Chondrocyte (in vitro differentiated cells): Measurements from ENCODE around the gene MMP15. TPM values are rescaled to one million over a fixed set of nuclear protein-coding genes. Genes with fewer than 3 reads are reported as not detected.

Source experiments
- DNase-seq: peaks from one replicate; pipeline ENCODE4 v3.0.0; 2021; ENCODE audit warnings: mixed read lengths, low spot score
- H3K27ac Mint-ChIP-seq: one replicate; pipeline ENCODE4 v1.8.0; 2021; ENCODE audit warnings: mild to moderate bottlenecking, moderate library complexity, mixed read lengths; ENCODE audit not compliant: unreplicated experiment
- H3K27me3 Mint-ChIP-seq: 2 replicates; pipeline ENCODE4 v1.8.0; 2021; ENCODE audit warnings: low read depth, mixed read lengths
- H3K36me3 Mint-ChIP-seq: 2 replicates; pipeline ENCODE4 v1.8.0; 2021; ENCODE audit warnings: low read depth, mixed read lengths
- H3K4me1 Mint-ChIP-seq: 2 replicates; pipeline ENCODE4 v1.8.0; 2021; ENCODE audit warnings: low read depth, mild to moderate bottlenecking, mixed read lengths
- H3K4me3 Mint-ChIP-seq: one replicate; pipeline ENCODE4 v1.8.0; 2021; ENCODE audit warnings: mild to moderate bottlenecking, moderate library complexity, mixed read lengths; ENCODE audit not compliant: unreplicated experiment
- H3K9me3 Mint-ChIP-seq: 2 replicates; pipeline ENCODE4 v1.8.0; 2021; ENCODE audit warnings: low read depth, mixed read lengths
- total RNA-seq: library from RNA; stranded (reverse); gene quantifications from 3 replicates; pipeline ENCODE4 v1.2.1, GENCODE V29; 2021
- TF ChIP-seq, protein P1 (sequence below): fragments of 200-600 bp; sonication (generic); IDR thresholded peaks from 2 replicates; pipeline ENCODE4 v1.5.0; 2021; ENCODE audit warnings: antibody characterized with exemption, mild to moderate bottlenecking, moderate library complexity

The MMP15 gene
- total RNA-seq, 1 donor from 2014 or later: 12.0 TPM

GRCh38 chr16:58043571-58044155, 18.1 kb downstream of the MMP15 start:
- Mint-ChIP-seq H3K9me3 (no peaks in the 10 kb centered on the region), H3K4me1 (no peaks in the 10 kb centered on the region), H3K27ac (no peak overlapping the region), H3K36me3 (peaks cover 2% of the 10 kb centered on the region), H3K4me3 (no peak overlapping the region), H3K27me3 (no peaks in the 10 kb centered on the region)
- TF ChIP-seq, protein P1, sequence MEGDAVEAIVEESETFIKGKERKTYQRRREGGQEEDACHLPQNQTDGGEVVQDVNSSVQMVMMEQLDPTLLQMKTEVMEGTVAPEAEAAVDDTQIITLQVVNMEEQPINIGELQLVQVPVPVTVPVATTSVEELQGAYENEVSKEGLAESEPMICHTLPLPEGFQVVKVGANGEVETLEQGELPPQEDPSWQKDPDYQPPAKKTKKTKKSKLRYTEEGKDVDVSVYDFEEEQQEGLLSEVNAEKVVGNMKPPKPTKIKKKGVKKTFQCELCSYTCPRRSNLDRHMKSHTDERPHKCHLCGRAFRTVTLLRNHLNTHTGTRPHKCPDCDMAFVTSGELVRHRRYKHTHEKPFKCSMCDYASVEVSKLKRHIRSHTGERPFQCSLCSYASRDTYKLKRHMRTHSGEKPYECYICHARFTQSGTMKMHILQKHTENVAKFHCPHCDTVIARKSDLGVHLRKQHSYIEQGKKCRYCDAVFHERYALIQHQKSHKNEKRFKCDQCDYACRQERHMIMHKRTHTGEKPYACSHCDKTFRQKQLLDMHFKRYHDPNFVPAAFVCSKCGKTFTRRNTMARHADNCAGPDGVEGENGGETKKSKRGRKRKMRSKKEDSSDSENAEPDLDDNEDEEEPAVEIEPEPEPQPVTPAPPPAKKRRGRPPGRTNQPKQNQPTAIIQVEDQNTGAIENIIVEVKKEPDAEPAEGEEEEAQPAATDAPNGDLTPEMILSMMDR: no peak
- DNase-seq: no peak

GRCh38 chr16:58044266-58045019, 18.9 kb downstream of the MMP15 start:
- Mint-ChIP-seq H3K4me1 (no peaks in the 10 kb centered on the region), H3K4me3 (no peak overlapping the region), H3K36me3 (no peaks in the 10 kb centered on the region), H3K9me3 (no peaks in the 10 kb centered on the region), H3K27ac (no peak overlapping the region), H3K27me3 (no peaks in the 10 kb centered on the region)
- TF ChIP-seq, protein P1: no peak
- no peak for DNase-seq

- Mint-ChIP-seq H3K4me1 (no peaks in the 10 kb centered on the region), H3K4me3 (no peak overlapping the region), H3K27me3 (no peaks in the 10 kb centered on the region), H3K27ac (no peak overlapping the region), H3K9me3 (no peaks in the 10 kb centered on the region), H3K36me3 (no peaks in the 10 kb centered on the region)
- no peak for DNase-seq
- TF ChIP-seq, protein P1: no peak
Observed at GRCh38 chr16:58045096-58045495, 19.5 kb downstream of the MMP15 start.

- H3K36me3 Mint-ChIP-seq: no peaks in the 10 kb centered on the region
- H3K4me1 Mint-ChIP-seq: no peaks in the 10 kb centered on the region
- H3K9me3 Mint-ChIP-seq: no peaks in the 10 kb centered on the region
- DNase-seq: no peak
- H3K27ac Mint-ChIP-seq: no peak overlapping the region
- no peak overlapping the region for H3K4me3 Mint-ChIP-seq
- no peaks in the 10 kb centered on the region for H3K27me3 Mint-ChIP-seq
- TF ChIP-seq, protein P1: no peak
Observed at GRCh38 chr16:58046054-58046881, 20.7 kb downstream of the MMP15 start.

DNA sequence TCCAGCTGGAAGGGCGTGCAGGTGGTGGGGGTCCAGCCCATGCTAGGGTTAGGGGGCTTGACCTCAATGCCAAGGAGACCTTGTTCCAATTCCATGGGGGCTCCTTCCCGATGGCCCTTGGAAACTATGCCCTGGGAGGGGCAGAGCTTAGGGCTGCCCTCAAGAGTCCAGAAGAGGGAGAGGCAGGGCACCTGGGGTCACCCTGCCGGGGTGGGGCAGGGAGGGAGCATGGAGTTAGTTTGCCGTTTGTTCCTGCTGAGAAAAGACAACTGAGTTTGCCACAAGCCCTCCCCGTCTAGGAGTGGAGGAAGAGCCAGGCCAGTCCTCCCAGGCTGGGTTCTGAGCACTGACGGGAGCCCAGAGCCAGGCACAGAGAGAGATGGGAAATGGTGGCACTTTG, 21.4 kb downstream of the MMP15 start:
- H3K4me1 Mint-ChIP-seq: no peaks in the 10 kb centered on the region
- no peak for DNase-seq
- no peaks in the 10 kb centered on the region for H3K27me3 Mint-ChIP-seq
- TF ChIP-seq, protein P1: no peak
- H3K27ac Mint-ChIP-seq: no peak overlapping the region
- H3K9me3 Mint-ChIP-seq: no peaks in the 10 kb centered on the region
- no peaks in the 10 kb centered on the region for H3K36me3 Mint-ChIP-seq
- no peak overlapping the region for H3K4me3 Mint-ChIP-seq
